ENCODE results near the gene LRRC38.
"Not testable (repeated sequence)": the region's sequence is repeated elsewhere in the genome, so short reads cannot be mapped to it uniquely, and the experiment has no call there.

The LRRC38 gene, protein sequence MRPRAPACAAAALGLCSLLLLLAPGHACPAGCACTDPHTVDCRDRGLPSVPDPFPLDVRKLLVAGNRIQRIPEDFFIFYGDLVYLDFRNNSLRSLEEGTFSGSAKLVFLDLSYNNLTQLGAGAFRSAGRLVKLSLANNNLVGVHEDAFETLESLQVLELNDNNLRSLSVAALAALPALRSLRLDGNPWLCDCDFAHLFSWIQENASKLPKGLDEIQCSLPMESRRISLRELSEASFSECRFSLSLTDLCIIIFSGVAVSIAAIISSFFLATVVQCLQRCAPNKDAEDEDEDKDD

GRCh38 chr1:13513895-13514546 is at the start of gene LRRC38:
Gene LRRC38, minus strand, starts transcription at chr1:13514003. Its CDS starts 410 bp downstream, at chr1:13513593.
- TF ChIP-seq, protein P1, sequence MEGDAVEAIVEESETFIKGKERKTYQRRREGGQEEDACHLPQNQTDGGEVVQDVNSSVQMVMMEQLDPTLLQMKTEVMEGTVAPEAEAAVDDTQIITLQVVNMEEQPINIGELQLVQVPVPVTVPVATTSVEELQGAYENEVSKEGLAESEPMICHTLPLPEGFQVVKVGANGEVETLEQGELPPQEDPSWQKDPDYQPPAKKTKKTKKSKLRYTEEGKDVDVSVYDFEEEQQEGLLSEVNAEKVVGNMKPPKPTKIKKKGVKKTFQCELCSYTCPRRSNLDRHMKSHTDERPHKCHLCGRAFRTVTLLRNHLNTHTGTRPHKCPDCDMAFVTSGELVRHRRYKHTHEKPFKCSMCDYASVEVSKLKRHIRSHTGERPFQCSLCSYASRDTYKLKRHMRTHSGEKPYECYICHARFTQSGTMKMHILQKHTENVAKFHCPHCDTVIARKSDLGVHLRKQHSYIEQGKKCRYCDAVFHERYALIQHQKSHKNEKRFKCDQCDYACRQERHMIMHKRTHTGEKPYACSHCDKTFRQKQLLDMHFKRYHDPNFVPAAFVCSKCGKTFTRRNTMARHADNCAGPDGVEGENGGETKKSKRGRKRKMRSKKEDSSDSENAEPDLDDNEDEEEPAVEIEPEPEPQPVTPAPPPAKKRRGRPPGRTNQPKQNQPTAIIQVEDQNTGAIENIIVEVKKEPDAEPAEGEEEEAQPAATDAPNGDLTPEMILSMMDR (IDR thresholded peaks at IDR 0.05; ENCODE audit: low read depth, low read length), result no peak
- no peak within 1 kb of the TSS for H3K4me3 ChIP-seq (ENCODE audit: low read depth, low read length)

DNA sequence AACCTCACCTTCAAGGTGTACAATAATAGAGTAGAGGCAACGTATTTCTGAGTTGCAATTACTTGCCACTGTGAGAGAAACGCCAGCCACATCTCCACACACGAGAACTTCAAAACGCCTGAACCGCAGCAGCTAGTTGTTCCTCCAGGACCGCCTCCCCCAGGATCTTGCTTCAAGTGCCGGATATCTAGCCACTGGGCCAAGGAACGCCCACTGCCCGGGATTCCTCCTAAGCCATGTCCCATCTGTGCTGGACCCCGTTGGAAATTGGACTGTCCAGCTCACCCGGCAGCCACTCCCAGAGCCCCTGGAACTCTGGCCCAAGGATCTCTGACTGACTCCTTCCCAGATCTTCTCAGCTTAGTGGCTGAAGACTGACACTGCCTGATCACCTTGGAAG is 49.2 kb upstream of the LRRC38 start:
- H3K4me3 ChIP-seq (ENCODE audit: low read depth, low read length), result not testable (repeated sequence)

GRCh38 chr1:13560541-13560940 is 46.7 kb upstream of the LRRC38 start:
- no peak overlapping the region for H3K4me3 ChIP-seq (ENCODE audit: low read depth, low read length)
- TF ChIP-seq, protein P1 (IDR thresholded peaks at IDR 0.05; ENCODE audit: low read depth, low read length), result no peak

GRCh38 chr1:13556224-13556764 is 42.5 kb upstream of the LRRC38 start:
- no peak overlapping the region for H3K4me3 ChIP-seq (ENCODE audit: low read depth, low read length)
- TF ChIP-seq, protein P1 (IDR thresholded peaks at IDR 0.05; ENCODE audit: low read depth, low read length), result no peak

- no peak overlapping the region for H3K4me3 ChIP-seq (ENCODE audit: low read depth, low read length)
- TF ChIP-seq, protein P1 (IDR thresholded peaks at IDR 0.05; ENCODE audit: low read depth, low read length), result no peak
These were observed 41.0 kb upstream of the LRRC38 start for GRCh38 chr1:13554798-13555197.

DNA sequence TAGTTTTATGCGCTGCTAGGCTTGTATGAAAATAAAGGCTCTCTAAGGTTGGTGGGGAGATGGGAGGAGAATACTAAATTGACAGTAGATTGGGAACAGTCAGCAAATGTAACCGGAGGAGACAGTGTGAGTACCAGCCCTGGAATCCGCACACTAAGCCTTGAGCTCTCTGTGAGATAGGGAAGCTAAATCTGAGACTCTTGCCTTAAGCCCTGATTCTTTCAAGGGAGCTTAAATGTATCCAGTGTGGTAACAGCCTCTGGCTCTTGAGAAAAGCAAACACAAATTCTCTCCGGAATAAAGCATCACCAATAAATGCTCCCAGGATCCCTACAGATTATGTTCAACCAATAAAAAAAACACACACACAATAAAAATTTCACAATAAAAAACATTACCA is 36.9 kb upstream of the LRRC38 start:
- no peak overlapping the region for H3K4me3 ChIP-seq (ENCODE audit: low read depth, low read length)
- TF ChIP-seq, protein P1 (IDR thresholded peaks at IDR 0.05; ENCODE audit: low read depth, low read length), result no peak

DNA sequence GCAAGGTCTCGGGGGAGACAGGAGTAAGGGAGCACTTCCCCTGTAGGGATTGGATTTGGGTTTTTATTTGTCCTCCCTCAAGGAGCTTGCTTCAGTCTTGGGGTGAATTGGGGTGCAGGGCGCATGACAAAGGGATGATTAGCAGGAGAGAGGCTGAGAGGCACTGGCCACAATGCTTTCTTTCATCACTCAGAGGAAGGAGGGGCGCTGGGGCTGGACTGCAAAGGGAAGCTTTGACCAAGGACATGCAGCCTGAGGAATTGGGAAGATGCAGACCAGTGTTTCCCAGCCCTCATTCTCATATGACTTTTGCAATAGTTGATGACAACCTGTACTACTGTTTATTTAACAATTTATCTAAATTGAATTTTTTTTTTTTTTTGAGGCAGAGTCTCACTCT is 35.7 kb upstream of the LRRC38 start:
- TF ChIP-seq, protein P1 (IDR thresholded peaks at IDR 0.05; ENCODE audit: low read depth, low read length), result no peak
- H3K4me3 ChIP-seq (ENCODE audit: low read depth, low read length), result no peak overlapping the region

Measured in WI38 (cell line).